Measurements from ENCODE around the gene IL3RA. TPM values are rescaled to one million over a fixed set of nuclear protein-coding genes. Genes with fewer than 3 reads are reported as not detected.
"Not testable (repeated sequence)": the region's sequence is repeated elsewhere in the genome, so short reads cannot be mapped to it uniquely, and the experiment has no call there.

Gene IL3RA
- total and polyA plus RNA-seq, 12 donors = 4.5 to 20.8 (median 5.3) TPM

DNA sequence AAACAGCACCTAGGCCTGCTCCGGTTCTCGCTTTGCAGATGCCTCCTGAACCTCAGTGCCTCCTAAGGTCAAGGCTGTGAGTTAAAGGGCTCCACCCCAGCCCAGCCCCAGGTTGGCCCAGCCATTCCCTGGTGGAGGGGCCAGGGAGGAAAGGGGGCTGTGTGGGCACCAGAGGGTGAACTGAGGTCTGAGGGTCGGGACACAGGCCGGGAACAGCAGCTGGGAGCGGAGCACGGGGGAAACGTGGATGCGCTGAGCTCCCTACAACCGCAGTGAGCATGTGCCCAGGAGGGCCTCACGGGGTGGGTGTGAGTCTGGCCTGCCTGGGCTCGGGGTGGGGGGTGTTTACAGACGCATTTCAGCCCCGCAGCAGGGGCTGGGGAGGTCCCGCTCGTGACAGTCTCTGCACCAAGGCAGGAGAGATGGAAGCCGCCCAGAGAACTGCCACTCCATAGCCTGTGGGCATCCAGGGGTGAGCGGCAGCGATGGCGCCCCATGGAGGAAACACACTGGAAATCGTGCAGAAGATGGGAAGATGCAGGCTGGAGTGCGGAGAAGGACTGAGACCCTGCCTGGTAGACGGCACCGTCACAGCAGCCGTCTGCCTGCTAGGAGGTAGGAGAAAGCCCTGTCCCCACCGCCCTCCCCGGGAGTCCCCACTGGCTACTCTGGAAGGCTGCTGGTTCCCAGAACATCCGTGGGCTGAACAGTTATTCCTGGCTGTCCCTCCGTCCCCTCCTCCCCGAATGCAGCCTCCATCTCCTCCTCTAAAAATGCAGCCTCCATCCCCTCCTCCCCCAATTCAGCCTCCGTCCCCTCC, 65.2 kb downstream of the IL3RA start:
- WGBS, 2 donors = 87 to 94% methylated on average over 30 of the region's 30 CpGs
- peaks cover 0 to 82% (median 37%) of the 10 kb centered on the region in 9 donors for H3K36me3 ChIP-seq
- no peaks in the 10 kb centered on the region for H3K4me1 ChIP-seq
- no peak for DNase-seq
- H3K9me3 ChIP-seq = no peaks in the 10 kb centered on the region
- no peaks in the 10 kb centered on the region for H3K27me3 ChIP-seq
- H3K27ac ChIP-seq = no peak overlapping the region
- ATAC-seq = peak in 3 of 8 donors; percentile 6 to 23 (median 16)
- no peak overlapping the region for H3K4me3 ChIP-seq
- TF ChIP-seq CTCF (IDR thresholded peaks at IDR 0.05) = no peak
- intact Hi-C loops (cut with DNase I) = no loop called here

DNA sequence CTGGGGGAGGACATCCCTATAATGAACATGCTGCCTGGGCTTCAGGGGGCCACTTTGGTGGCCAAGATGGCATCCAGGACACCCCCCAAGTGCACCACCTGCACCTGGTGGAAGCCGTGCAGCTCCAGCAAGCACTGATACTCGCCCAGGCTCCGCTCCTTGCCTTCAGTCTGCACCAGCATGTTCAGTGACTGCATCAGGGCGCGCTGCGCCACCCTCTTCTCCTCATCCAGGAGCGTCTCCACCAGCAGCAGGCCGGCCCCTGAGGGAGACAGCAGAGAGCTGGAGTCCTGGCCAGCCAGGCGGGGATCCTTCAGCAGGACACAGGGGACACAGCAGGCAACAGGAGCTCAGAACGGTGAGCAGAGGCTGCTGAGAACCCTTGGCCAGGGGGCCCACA, 66.6 kb downstream of the IL3RA start:
- Histone ChIP-seq H3K9me3 (no peaks in the 10 kb centered on the region), H3K27me3 (no peaks in the 10 kb centered on the region), H3K27ac (no peak overlapping the region), H3K4me1 (no peaks in the 10 kb centered on the region), H3K36me3 (peaks cover 0 to 90% (median 48%) of the 10 kb centered on the region in 9 donors), H3K4me3 (no peak overlapping the region)
- WGBS, 2 donors = 97 to 99% methylated on average over 10 of the region's 10 CpGs
- no peak for DNase-seq
- intact Hi-C loops (cut with DNase I) = no loop called here
- no peak for TF ChIP-seq CTCF (IDR thresholded peaks at IDR 0.05)
- ATAC-seq = no peak

GRCh38 chrX:1403867-1404266, 67.3 kb downstream of the IL3RA start:
- intact Hi-C loops (cut with DNase I); H3K27ac ChIP-seq; H3K4me3 ChIP-seq; ATAC-seq; DNase-seq; H3K27me3 ChIP-seq; H3K9me3 ChIP-seq; H3K4me1 ChIP-seq: not testable (repeated sequence)
- peaks cover 0 to 85% (median 48%) of the 10 kb centered on the region in 9 donors for H3K36me3 ChIP-seq
- 98 to 99% methylated on average over 3 of the region's 3 CpGs for WGBS, 2 donors

DNA sequence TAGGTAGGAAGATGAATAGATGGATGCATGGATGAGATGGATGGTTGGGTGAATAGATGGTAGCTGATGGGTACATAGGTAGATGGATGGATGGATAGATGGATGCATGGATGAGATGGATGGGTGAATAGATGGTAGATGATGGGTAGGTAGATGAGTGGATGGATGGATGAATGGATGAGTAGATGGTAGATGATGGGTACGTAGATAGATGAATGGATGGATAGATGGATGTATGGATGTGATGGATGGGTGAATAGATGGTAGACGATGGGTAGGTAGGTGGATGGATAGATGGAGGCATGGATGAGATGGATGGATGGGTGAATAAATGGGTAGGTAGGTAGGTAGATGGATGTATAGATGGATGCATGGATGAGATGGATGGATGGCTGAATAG, 69.2 kb downstream of the IL3RA start:
- H3K4me3 ChIP-seq; H3K27ac ChIP-seq; H3K9me3 ChIP-seq; intact Hi-C loops (cut with DNase I); DNase-seq; H3K4me1 ChIP-seq; H3K27me3 ChIP-seq; ATAC-seq: not testable (repeated sequence)
- peaks cover 0 to 73% (median 48%) of the 10 kb centered on the region in 9 donors for H3K36me3 ChIP-seq
- 99 to 100% methylated on average over 2 of the region's 2 CpGs for WGBS, 2 donors

GRCh38 chrX:1407035-1407434, 70.5 kb downstream of the IL3RA start:
- H3K36me3 ChIP-seq = peaks cover 0 to 71% (median 48%) of the 10 kb centered on the region in 9 donors
- H3K4me3 ChIP-seq = no peak overlapping the region
- intact Hi-C loops (cut with DNase I) = no loop called here
- H3K9me3 ChIP-seq = no peaks in the 10 kb centered on the region
- DNase-seq (no peak), ATAC-seq (no peak)
- no peaks in the 10 kb centered on the region for H3K27me3 ChIP-seq
- no peak overlapping the region for H3K27ac ChIP-seq
- no peak for TF ChIP-seq CTCF (IDR thresholded peaks at IDR 0.05)
- no peaks in the 10 kb centered on the region for H3K4me1 ChIP-seq
